ENCODE measurements around the gene ING4.

DNA sequence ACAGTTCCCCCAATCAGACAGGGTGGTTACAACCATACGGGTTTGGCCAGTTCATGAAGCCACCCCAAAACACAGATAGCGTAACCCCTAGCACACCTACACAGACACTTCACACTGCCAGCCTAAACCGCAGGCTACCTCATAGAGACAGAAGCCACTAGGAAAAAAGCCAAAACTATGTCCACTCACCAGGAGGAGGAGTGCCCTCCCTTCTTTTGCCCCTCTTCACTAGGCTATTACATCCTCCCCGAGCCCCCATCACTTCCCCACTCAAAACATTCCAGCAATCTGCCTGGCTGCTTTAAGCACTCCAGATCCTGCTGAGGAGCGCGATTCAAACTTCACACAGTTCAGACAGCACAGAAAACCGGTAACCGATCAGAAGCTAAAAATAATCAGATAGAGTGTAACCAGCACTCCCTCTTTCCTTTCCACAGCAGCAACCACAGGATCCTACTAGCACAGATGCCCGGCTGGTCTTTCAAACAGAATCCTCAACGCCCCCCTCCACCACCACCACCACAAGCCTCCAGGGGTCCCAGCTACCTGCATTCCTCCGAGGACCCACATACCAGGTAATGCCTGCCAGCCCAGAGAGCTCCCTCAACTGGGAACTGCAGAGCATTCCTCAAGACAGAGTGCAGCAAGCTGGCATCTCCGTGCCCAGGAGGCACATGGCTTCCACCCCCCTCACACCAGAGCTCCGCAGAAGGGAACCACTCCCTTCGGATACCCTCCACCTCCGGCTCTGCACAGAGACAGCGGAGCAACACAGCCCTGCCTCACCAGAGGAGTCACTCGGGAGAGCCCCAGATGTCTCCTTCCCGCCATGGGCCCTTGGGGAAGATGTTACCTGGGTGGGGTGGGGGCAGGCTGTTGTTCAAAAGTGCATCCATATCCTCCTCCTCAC is 57.2 kb downstream of the ING4 start:
- TF ChIP-seq, protein P1, sequence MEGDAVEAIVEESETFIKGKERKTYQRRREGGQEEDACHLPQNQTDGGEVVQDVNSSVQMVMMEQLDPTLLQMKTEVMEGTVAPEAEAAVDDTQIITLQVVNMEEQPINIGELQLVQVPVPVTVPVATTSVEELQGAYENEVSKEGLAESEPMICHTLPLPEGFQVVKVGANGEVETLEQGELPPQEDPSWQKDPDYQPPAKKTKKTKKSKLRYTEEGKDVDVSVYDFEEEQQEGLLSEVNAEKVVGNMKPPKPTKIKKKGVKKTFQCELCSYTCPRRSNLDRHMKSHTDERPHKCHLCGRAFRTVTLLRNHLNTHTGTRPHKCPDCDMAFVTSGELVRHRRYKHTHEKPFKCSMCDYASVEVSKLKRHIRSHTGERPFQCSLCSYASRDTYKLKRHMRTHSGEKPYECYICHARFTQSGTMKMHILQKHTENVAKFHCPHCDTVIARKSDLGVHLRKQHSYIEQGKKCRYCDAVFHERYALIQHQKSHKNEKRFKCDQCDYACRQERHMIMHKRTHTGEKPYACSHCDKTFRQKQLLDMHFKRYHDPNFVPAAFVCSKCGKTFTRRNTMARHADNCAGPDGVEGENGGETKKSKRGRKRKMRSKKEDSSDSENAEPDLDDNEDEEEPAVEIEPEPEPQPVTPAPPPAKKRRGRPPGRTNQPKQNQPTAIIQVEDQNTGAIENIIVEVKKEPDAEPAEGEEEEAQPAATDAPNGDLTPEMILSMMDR (IDR thresholded peaks at IDR 0.05): no peak
- TF ChIP-seq ZFX (IDR thresholded peaks at IDR 0.05; ENCODE audit: borderline replicate concordance): no peak

Measured in 22Rv1 (cell line).